HL-60/S4 (cell line): ENCODE measurements around the gene BRWD1.

Source experiments
- in situ Hi-C: fragments of 300-500 bp; cut with MboI; formaldehyde crosslinking; loops from 2 replicates; pipeline ENCODE4 v1.14.3; 2022; ENCODE audit warnings: low sequenced_read_pairs

Gene BRWD1

GRCh38 chr21:39313571-39314142, at the start of gene BRWD1:
Gene BRWD1 (minus strand): TSS chr21:39313632. CDS start chr21:39313491, 141 bp downstream.
- in situ Hi-C loops = no loop called here

DNA sequence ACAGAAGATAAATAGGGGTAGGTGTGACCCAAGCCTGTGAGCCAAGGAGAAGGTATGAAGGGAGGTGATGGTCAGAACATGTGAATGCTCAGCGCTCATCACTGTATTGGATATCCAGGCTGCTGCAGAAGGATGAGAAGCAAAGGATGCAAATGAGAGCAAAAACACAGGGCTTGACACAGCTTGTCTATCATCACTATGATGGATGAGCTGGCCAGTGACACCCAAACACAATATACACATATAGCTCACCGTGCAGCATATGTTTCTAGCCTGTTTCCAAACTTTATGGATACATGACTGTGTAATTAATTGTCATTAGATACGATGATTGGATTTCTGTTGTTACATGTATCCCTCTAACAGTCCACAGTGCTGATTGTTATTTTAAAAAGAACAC, 49.3 kb upstream of the BRWD1 start:
- in situ Hi-C loops = no loop called here

- in situ Hi-C loops = no loop called here
These were observed 46.0 kb upstream of the BRWD1 start for GRCh38 chr21:39359382-39359781.

DNA sequence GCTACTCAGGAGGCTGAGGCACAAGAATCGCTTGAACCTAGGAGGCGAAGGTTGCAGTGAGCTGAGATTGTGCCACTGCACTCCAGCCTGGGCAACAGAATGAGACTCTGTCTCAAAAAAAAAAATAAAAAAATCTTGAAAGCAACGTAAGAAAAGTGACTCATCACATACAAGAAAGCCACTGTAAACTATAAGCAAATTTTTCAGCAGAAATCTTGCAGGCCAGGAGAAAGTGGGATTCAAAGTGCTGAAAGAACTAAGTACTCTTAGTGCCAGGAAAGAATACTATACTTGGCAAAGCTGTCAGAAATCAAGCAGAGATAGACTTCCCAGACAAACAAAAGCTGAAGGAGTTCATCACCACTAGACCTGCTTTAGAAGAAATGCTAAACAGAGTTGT, 39.9 kb upstream of the BRWD1 start:
- in situ Hi-C loops = no loop called here

GRCh38 chr21:39350094-39351005, 36.9 kb upstream of the BRWD1 start:
- in situ Hi-C loops = no loop called here

GRCh38 chr21:39349211-39350093, 36.0 kb upstream of the BRWD1 start:
- in situ Hi-C loops = no loop called here

DNA sequence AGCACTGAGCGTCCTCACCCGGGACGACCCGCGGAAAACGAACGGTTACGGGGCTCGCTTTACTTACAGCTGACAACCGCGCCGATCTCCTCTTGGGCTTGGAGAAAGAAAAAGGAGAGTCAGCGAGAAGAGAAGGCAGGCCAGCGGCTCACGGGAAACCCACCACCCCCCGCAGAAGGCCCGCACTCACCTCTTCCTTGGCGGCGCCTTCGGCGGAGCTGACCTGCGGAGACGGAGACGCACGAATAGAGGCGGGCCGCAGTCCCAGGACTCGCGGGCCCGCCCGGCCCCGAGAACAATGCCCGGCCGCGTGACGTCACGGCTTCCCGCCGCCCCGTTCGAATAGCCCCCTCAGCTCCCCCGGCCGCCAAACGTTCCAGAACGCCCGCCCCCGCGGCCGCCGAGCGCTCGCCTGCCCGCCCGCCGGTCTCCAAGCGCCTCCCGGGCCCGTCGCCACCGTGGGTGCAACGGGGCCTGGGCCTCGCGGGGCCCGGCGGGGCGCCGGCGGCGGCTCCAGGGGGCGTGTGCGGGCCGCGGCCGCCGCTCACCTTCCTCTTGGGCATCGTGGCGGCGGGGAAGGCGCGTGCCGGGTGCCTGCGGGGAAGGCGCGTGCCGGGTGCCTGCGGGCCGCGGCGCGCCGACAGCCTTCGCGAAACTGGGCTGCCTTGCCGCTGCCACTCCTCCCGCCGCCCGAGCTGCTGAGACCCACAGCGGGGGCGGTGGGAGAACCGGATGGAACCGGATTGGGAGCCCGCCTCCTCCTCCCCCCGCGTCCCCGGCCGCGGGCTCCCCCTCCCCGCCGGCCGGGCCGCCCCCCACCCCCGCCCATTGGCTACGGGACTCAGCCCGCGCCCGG, 35.2 kb upstream of the BRWD1 start, which contains the start of gene HMGN1:
Gene HMGN1 (minus strand): TSS at position 734 of the 856 bp plus-strand sequence. CDS start 171 bp downstream, at position 563.
- in situ Hi-C loops = no loop called here

DNA sequence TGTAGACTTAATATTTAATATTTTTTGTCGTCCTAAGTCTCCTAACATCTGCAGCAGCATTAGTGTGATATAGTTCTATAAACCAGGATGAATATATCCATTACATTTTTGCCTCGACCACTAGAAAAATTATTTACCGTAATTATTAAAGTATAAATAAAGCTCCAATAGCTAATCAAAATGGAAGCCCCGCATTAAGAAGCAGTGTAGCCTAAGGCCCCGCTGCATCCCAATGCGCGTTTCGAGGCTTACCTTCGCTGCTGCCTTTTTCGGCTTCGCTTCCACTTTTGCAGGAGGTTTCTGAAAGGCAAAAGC, 34.6 kb upstream of the BRWD1 start:
- in situ Hi-C loops = no loop called here

- in situ Hi-C loops = no loop called here
These were observed 34.1 kb upstream of the BRWD1 start for GRCh38 chr21:39347537-39347936.

DNA sequence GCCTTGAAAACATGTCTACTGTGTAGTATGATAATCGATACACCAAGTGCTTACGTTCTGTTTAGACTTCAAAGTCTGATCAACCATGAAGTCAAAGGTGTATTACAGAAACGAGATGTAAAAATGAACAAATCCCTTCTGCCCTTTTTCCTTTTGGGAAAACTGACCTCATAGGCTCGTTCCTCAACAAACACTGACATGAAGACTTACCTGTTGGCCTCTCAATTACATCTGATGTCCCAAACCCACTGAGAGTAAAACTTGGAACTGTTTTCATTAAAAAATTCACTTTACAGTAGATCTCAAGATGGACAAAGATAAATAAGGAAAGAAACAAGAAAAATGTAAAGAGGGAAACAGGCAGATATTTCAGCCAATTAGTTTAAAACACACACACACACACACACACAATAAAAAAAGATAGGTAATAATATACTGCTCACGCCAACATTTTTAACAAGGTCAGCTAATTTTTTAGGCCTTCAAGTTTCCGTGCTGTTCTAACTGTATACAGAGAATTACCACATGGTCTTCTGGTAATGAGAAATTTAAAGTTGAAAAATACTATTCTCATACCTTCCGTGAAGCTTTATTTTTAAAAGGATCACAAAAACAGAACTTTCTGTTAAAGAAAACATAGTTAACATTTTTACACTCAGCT, 33.4 kb upstream of the BRWD1 start:
- in situ Hi-C loops = no loop called here

DNA sequence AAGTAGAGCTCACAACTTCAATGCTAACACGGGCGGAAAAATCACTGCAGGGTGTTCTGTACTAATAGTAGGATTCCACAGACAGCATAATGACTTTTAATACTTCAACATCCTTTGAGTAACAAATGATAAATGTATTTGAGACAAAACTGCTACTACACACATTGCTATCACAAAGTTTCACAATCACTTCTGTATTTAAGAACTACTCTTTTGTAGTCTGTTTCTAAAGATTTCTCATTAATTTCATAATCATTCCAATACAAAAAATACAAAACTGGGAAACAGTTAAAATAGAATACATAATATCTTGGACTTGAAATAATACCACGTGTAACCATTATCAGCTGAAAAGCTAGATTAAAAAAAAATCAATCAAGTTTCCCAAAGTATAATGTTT, 32.8 kb upstream of the BRWD1 start:
- in situ Hi-C loops = no loop called here

- in situ Hi-C loops = no loop called here
These were observed 32.0 kb upstream of the BRWD1 start for GRCh38 chr21:39345440-39345839.

DNA sequence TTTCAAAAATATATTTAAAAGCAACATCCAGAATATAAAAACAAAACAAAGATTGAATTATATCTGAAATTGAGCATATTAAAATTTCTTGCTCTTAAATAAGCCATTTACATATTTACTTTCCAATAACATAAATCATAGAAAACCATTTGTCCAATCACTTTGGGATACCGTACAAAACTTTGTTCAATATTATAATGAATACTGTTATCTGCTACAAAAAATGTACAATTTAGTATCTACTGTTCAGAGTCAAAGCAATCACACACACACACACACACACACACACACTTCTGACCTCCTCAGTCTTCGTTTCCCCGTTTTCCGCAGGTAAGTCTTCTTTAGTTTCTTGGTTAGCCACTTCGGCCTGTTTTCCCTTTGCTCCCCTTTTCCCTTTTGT, 31.4 kb upstream of the BRWD1 start:
- in situ Hi-C loops = no loop called here

GRCh38 chr21:39341249-39341923, 28.0 kb upstream of the BRWD1 start:
- in situ Hi-C loops = no loop called here

GRCh38 chr21:39340687-39341086, 27.3 kb upstream of the BRWD1 start:
- in situ Hi-C loops = no loop called here

- in situ Hi-C loops = no loop called here
These were observed 25.8 kb upstream of the BRWD1 start for GRCh38 chr21:39339231-39339630.

- in situ Hi-C loops = no loop called here
These were observed 23.1 kb upstream of the BRWD1 start for GRCh38 chr21:39336457-39337008.

- in situ Hi-C loops = no loop called here
These were observed 21.2 kb upstream of the BRWD1 start for GRCh38 chr21:39334611-39335010.

DNA sequence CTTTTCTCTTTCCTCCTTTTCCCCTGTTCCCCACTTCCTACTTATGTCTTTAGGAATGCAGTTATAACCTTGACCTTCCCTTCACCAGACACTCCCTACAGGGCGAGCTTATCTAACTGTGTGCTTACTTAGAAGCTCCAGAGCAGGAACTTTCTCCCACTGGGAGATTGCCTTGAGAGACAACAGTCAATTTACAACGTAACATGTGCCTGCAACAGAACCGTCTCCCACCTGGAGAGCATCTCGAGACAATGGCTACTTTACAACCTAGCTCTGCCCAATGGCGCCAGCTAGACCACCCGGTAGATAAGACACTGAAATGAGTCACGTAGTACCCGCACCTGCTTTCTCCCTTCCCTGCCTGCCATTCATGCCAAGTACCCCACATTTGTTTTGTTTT, 18.7 kb upstream of the BRWD1 start:
- in situ Hi-C loops = no loop called here
